K562 (cell line): ENCODE measurements around the gene NDUFA7. TPM values are rescaled to one million over a fixed set of nuclear protein-coding genes. Genes with fewer than 3 reads are reported as not detected.
A peak's percentile ranks its signal among the peaks of the same experiment; 100 is the strongest.

Experiments
- ATAC-seq: fragments of 200-7000 bp; cut with Tn5 transposase; 3 replicates; pipeline ENCODE4 v1.9.1; 2020; ENCODE audit warnings: moderate library complexity
- BruUV-seq: library from RNA; stranded (reverse); fragments of 400-500 nt; replicated peaks from 2 replicates; lab custom pipeline; 2021; lab: Mats Ljungman, UMichigan
- CTCF ChIA-PET: fragments of 300-600 bp; formaldehyde crosslinking; extraction: SDS; loops from one replicate; lab custom pipeline; 2021; ENCODE audit warnings: low intra/inter-chr PET ratio; lab: Yijun Ruan, JAX
- POLR2A ChIA-PET: fragments of 300-600, 350-650 bp; sonication (Branson Sonifier 250); formaldehyde crosslinking; extraction: SDS; loops from one replicate; lab custom pipeline; 2021; ENCODE audit warnings: antibody characterized with exemption, inconsistent platforms; lab: Yijun Ruan, JAX
- DNase-seq, 4 experiments: peaks; one replicate each; pipeline versions ENCODE4 v3.0.0 to v3.0.0-alpha.2; 2011 to 2018; ENCODE audit warnings: low spot score in 3 of 4, mixed read lengths in 3 of 4; ENCODE audit errors: extremely low read depth in 1 of 4
- FAIRE-seq: peaks from 2 replicates; lab custom pipeline; 2011; peaks lifted over from hg19 to GRCh38; lab: Jason Lieb, UNC
- H2AFZ ChIP-seq: 2 replicates; pipeline ENCODE4 v1.6.0; 2011; ENCODE audit warnings: low read depth, low read length, control low read depth, inconsistent platforms
- H3K27ac ChIP-seq: fragments of 200-600 bp; 3 replicates; pipeline ENCODE4 v1.8.0; 2011; ENCODE audit warnings: low read depth, mild to moderate bottlenecking, control low read depth, inconsistent platforms, low read length, moderate library complexity, mixed read lengths; ENCODE audit errors: extremely low read depth
- H3K27me3 ChIP-seq, 2 experiments: fragments of 300-600 bp in 1 of 2; 2 replicates in 1 of 2; 3 replicates in 1 of 2; pipeline versions ENCODE4 v1.6.0 to v1.8.0; 2011; ENCODE audit warnings: inconsistent platforms in 2 of 2, low read length in 2 of 2, mild to moderate bottlenecking in 1 of 2, mixed read lengths in 1 of 2, moderate library complexity in 1 of 2; ENCODE audit not compliant: control insufficient read depth in 2 of 2, insufficient read depth in 2 of 2
- H3K36me3 ChIP-seq: fragments of 300-600 bp; 3 replicates; pipeline ENCODE4 v1.8.0; 2011; ENCODE audit warnings: mild to moderate bottlenecking, low read length, inconsistent platforms; ENCODE audit not compliant: control insufficient read depth, insufficient read depth
- H3K4me1 ChIP-seq, 2 experiments: fragments of 200-600 bp in 1 of 2; replicated peaks in 1 of 2; 2 replicates in 1 of 2; 3 replicates in 1 of 2; pipeline versions ENCODE4 v1.5.1 to v1.8.0; 2011; ENCODE audit warnings: inconsistent platforms in 2 of 2, low read length in 2 of 2, mild to moderate bottlenecking in 1 of 2, mixed read lengths in 1 of 2, moderate library complexity in 1 of 2; ENCODE audit not compliant: control insufficient read depth in 2 of 2, insufficient read depth in 2 of 2
- H3K4me2 ChIP-seq: 2 replicates; pipeline ENCODE4 v1.6.1; 2011; ENCODE audit warnings: low read length, control low read depth, inconsistent platforms, mixed read lengths; ENCODE audit not compliant: insufficient read depth
- H3K4me3 ChIP-seq: fragments of 200-600 bp; sonication (generic), shearing (Covaris generic); 2 replicates; pipeline ENCODE4 v1.5.1; 2016; ENCODE audit warnings: control low read depth, inconsistent platforms
- H3K79me2 ChIP-seq: fragments of 200-600 bp; 3 replicates; pipeline ENCODE4 v1.8.0; 2011; ENCODE audit warnings: low read length, inconsistent platforms; ENCODE audit not compliant: control insufficient read depth, insufficient read depth
- H3K9ac ChIP-seq, 2 experiments: 2 replicates each; pipeline versions ENCODE4 v1.6.0 to v1.6.1; 2011; ENCODE audit warnings: low read depth in 2 of 2, low read length in 2 of 2, control low read depth in 1 of 2, inconsistent platforms in 1 of 2, mild to moderate bottlenecking in 1 of 2, mixed read lengths in 1 of 2; ENCODE audit not compliant: insufficient read depth in 1 of 2
- H3K9me1 ChIP-seq: one replicate; pipeline ENCODE4 v1.6.0; 2011; ENCODE audit warnings: inconsistent platforms, mild to moderate bottlenecking, low read length, moderate library complexity; ENCODE audit not compliant: control insufficient read depth, insufficient read depth
- H3K9me3 ChIP-seq: replicated peaks from 2 replicates; pipeline ENCODE4 v1.5.1; 2011; ENCODE audit warnings: low read depth, low read length, inconsistent platforms; ENCODE audit not compliant: control insufficient read depth, insufficient read depth
- H4K20me1 ChIP-seq: replicated peaks from 2 replicates; pipeline ENCODE4 v1.6.1; 2011; ENCODE audit warnings: low read length, inconsistent platforms, mixed read lengths; ENCODE audit not compliant: control insufficient read depth, insufficient read depth
- ASH1L ChIP-seq: fragments of 450-650 bp; IDR thresholded peaks from 2 replicates; pipeline ENCODE4 v1.6.1; 2018; ENCODE audit warnings: borderline replicate concordance, mild to moderate bottlenecking, low read depth; ENCODE audit not compliant: partially characterized antibody
- ATF4 ChIP-seq: fragments of 450-650 bp; formaldehyde crosslinking; IDR thresholded peaks from 2 replicates; pipeline ENCODE4 v1.4.0; 2022; ENCODE audit warnings: mild to moderate bottlenecking, moderate library complexity
- CBX1 ChIP-seq: sonication (generic); IDR thresholded peaks from 2 replicates; pipeline ENCODE4 v1.6.1; 2016; ENCODE audit warnings: antibody characterized with exemption, low read depth, mild to moderate bottlenecking
- CCAR2 ChIP-seq: fragments of 200-400 bp; formaldehyde crosslinking; IDR thresholded peaks from 2 replicates; pipeline ENCODE4 v1.6.1; 2017; ENCODE audit warnings: mild to moderate bottlenecking, low read depth, low read length
- ELK1 ChIP-seq: sonication (generic); formaldehyde crosslinking; IDR thresholded peaks from 2 replicates; pipeline ENCODE4 v1.8.1; 2022; ENCODE audit warnings: missing genetic modification reagents
- GTF3C2 ChIP-seq: IDR thresholded peaks from 3 replicates; pipeline ENCODE4 v1.6.1; 2011; ENCODE audit warnings: borderline replicate concordance, mild to moderate bottlenecking, moderate library complexity; ENCODE audit not compliant: insufficient read length; ENCODE audit errors: extremely low read depth
- KDM1A ChIP-seq, 2 experiments: fragments of 450-650 bp; IDR thresholded peaks; 2 replicates each; pipeline ENCODE4 v1.6.1; 2016; ENCODE audit warnings: mild to moderate bottlenecking in 2 of 2
- MAFG ChIP-seq: fragments of 450-650 bp; conservative IDR thresholded peaks from 2 replicates; pipeline ENCODE4 v1.6.1; 2016; ENCODE audit warnings: missing genetic modification characterization, missing compliant biosample characterization
- NCOA1 ChIP-seq: fragments of 450-650 bp; IDR thresholded peaks from 2 replicates; pipeline ENCODE4 v1.6.1; 2016; ENCODE audit warnings: low read depth
- NFXL1 ChIP-seq: fragments of 450-650 bp; formaldehyde crosslinking; IDR thresholded peaks from 2 replicates; pipeline ENCODE4 v1.4.0; 2021; ENCODE audit warnings: mild to moderate bottlenecking
- POLR2G ChIP-seq: fragments of 200-400 bp; formaldehyde crosslinking; IDR thresholded peaks from 2 replicates; pipeline ENCODE4 v1.6.1; 2017; ENCODE audit warnings: low read depth, mild to moderate bottlenecking, antibody characterized with exemption, low read length, moderate library complexity
- PPARD ChIP-seq: fragments of 250-450 bp; sonication (Bioruptor Pico); IDR thresholded peaks from 2 replicates; pipeline ENCODE4 v1.8.0; 2022; ENCODE audit warnings: inconsistent platforms, mild to moderate bottlenecking, moderate library complexity
- RFX5 ChIP-seq: IDR thresholded peaks from 2 replicates; pipeline ENCODE4 v1.6.1; 2011; ENCODE audit warnings: low read depth, mild to moderate bottlenecking, improper control_type of control experiment, low read length
- SP1 ChIP-seq: sonication (generic); formaldehyde crosslinking; IDR thresholded peaks from 2 replicates; pipeline ENCODE4 v1.8.1; 2022; ENCODE audit warnings: mild to moderate bottlenecking, missing genetic modification reagents
- SREBF2 ChIP-seq: sonication (generic); formaldehyde crosslinking; IDR thresholded peaks from 2 replicates; pipeline ENCODE4 v1.4.0; 2020; ENCODE audit warnings: mild to moderate bottlenecking, missing genetic modification reagents
- ZNF77 ChIP-seq: fragments of 250-450 bp; sonication (Bioruptor Pico); IDR thresholded peaks from 2 replicates; pipeline ENCODE4 v1.5.0; 2020
- ZNF780A ChIP-seq: fragments of 250-450 bp; sonication (Bioruptor Pico); IDR thresholded peaks from 2 replicates; pipeline ENCODE4 v1.5.0; 2021; ENCODE audit warnings: mild to moderate bottlenecking
- WGBS: fragments of 100-300 bp; shearing (Covaris generic); methylation state at CpG from one replicate; pipeline ENCODE4 v1.1.6; 2016; ENCODE audit warnings: low coverage, mixed read lengths; ENCODE audit not compliant: insufficient coverage; ENCODE audit errors: missing lambda C conversion rate; 5-methylcytosine and 5-hydroxymethylcytosine counted together
- in situ Hi-C: fragments of 300-500 bp; cut with MboI; formaldehyde crosslinking; loops from 4 replicates; pipeline ENCODE4 v1.15.0; 2018; ENCODE audit warnings: inconsistent platforms, mixed read lengths
- intact Hi-C: fragments of 100-400 bp; cut with micrococcal nuclease; formaldehyde crosslinking; loops from 2 replicates; pipeline ENCODE4 v1.14.2; 2022
- polyA plus RNA-seq, 8 experiments: library from polyadenylated mRNA; depleted of rRNA in 4 of 8; stranded (reverse) in 5 of 8; unstranded in 3 of 8; fragments of >200 nt; fragmentation: Nextera tagmentation in 2 of 8; fragmentation: Illumina TruSeq in 1 of 8; extraction: Ambion mirVana in 2 of 8; extraction: Trizol in 1 of 8; gene quantifications; 2 replicates each; pipeline versions ENCODE4 v1.2.1 to v1.2.3, GENCODE V29; 2011 to 2014; ENCODE audit warnings: inconsistent platforms in 1 of 8, missing spikeins in 1 of 8
- total RNA-seq, 7 experiments: library from RNA; depleted of rRNA in 6 of 7; stranded (reverse); fragments of >200 nt in 6 of 7; fragmentation: Illumina TruSeq in 2 of 7; extraction: Trizol in 2 of 7; gene quantifications; 2 replicates each; pipeline versions ENCODE4 v1.2.1 to v1.2.3, GENCODE V29; 2011 to 2021; ENCODE audit warnings: low replicate concordance in 1 of 7

NDUFA7 gene
- total and polyA plus RNA-seq, 9 of the 15 experiments (the other 6 are each of a cell fraction or from before 2014, with no cell fraction given), result 70.8 to 348 (median 142) TPM

GRCh38 chr19:8304841-8305621 is 16.1 kb downstream of the NDUFA7 start:
- ChIA-PET POLR2A (interaction anchor here (0.8 to 1.5 kb wide), 3 partner anchors 9 to 16 kb away, joined by 3 to 15 read pairs (median 3); partner anchors contain the start of genes NDUFA7 and RPS28), CTCF (no interaction called here)
- Histone ChIP-seq H4K20me1 (no peaks in the 10 kb centered on the region; the same call in 1 of the 2 replicates), H3K4me1 (peaks cover 28 to 65% of the 10 kb centered on the region in 2 experiments; a peak in 4 of 5 replicates), H3K36me3 (peaks cover 39% of the 10 kb centered on the region; the same call in 1 of the 3 replicates), H3K27me3 (no peaks in the 10 kb centered on the region), H3K9me3 (no peaks in the 10 kb centered on the region), H3K79me2 (peaks cover 25% of the 10 kb centered on the region), H3K9me1 (no peaks in the 10 kb centered on the region), H3K4me2 (peak overlapping the region; percentile 53), H3K27ac (no peak overlapping the region), H2AFZ (peak overlapping the region; percentile 21; the same call in 1 of the 2 replicates), H3K9ac (peak overlapping the region in 1 of 2 experiments; percentile 85; a peak in 2 of 4 replicates), H3K4me3 (no peak overlapping the region)
- intact Hi-C loops, result no loop called here
- FAIRE-seq (peak; percentile 79), ATAC-seq (peak; percentile 83), DNase-seq (peak; percentile 90 to 93 (median 92))
- 31% methylated on average over 33 of the region's 33 CpGs for WGBS
- in situ Hi-C loops, result loop anchor here (5.0 kb wide), 1 partner anchor 38 kb away; no protein-coding TSS in a partner anchor
- no TSS peak for BruUV-seq
- TF ChIP-seq CBX1 (no peak), ELK1 (CRISPR knock-in tag) (no peak), ATF4 (CRISPR knock-in tag) (no peak), NCOA1 (no peak), RFX5 (no peak), KDM1A (IDR thresholded peaks at IDR 0.05) (0 out of 4 replicates have a peak, but pooled peaks of 1 of the 2 experiments have one; percentile 14), CCAR2 (no peak), PPARD (CRISPR knock-in tag) (no peak), SP1 (peak; percentile 29; the same call in 1 of the 2 replicates), POLR2G (peak; percentile 51), ZNF77 (no peak), NFXL1 (CRISPR knock-in tag) (no peak), SREBF2 (no peak), GTF3C2 (no peak), MAFG (tag) (no peak), ASH1L (no peak), ZNF780A (CRISPR knock-in tag) (no peak)
